H4 (cell line): ENCODE results near the gene TRIM65. TPM values are rescaled to one million over a fixed set of nuclear protein-coding genes. Genes with fewer than 3 reads are reported as not detected.

Experiments
- total RNA-seq: library from RNA; depleted of rRNA; stranded (reverse); fragments of >200 nt; shearing (Covaris generic); gene quantifications from 2 replicates; pipeline ENCODE4 v1.2.3, GENCODE V29; 2014; rRNA removed

The TRIM65 gene
- total RNA-seq, 1 experiment from 2014 or later = 10.5 TPM

Other genes with a start within 250 kb of the TRIM65 start
- gene RECQL5, start 229.8 kb downstream of the TRIM65 start, total RNA-seq = 6.4 and 14.3 TPM in 2 replicates
- 107 and 135 TPM in 2 replicates for gene SAP30BP, start 229.6 kb downstream of the TRIM65 start, total RNA-seq
- gene ITGB4, start 175.5 kb downstream of the TRIM65 start, total RNA-seq = 0.15 and 0.35 TPM in 2 replicates
- gene GALK1, start 131.8 kb downstream of the TRIM65 start, total RNA-seq = 46.3 and 51.7 TPM in 2 replicates
- 24.0 and 29.6 TPM in 2 replicates for gene UNK, start 112.1 kb downstream of the TRIM65 start, total RNA-seq
- 1.9 and 2.9 TPM in 2 replicates for gene UNC13D, start 52.5 kb downstream of the TRIM65 start, total RNA-seq
- gene WBP2, start 41.6 kb downstream of the TRIM65 start, total RNA-seq = 14.8 and 26.3 TPM in 2 replicates
- gene TRIM47, start 18.4 kb downstream of the TRIM65 start, total RNA-seq = 12.9 and 13.5 TPM in 2 replicates
- gene MRPL38, start 7.9 kb upstream of the TRIM65 start, total RNA-seq = 39.1 and 54.0 TPM in 2 replicates
- 11.2 and 11.8 TPM in 2 replicates for gene FBF1, start 44.1 kb upstream of the TRIM65 start, total RNA-seq
- gene ACOX1, start 82.2 kb upstream of the TRIM65 start, total RNA-seq = 30.0 and 31.5 TPM in 2 replicates
- 18.1 and 28.2 TPM in 2 replicates for gene TEN1, start 82.3 kb upstream of the TRIM65 start, total RNA-seq
- 0.49 and 1.9 TPM in 2 replicates for gene CDK3, start 103.9 kb upstream of the TRIM65 start, total RNA-seq
- gene EVPL, start 130.4 kb upstream of the TRIM65 start, total RNA-seq = not detected in 2 replicates
- gene SRP68, start 175.6 kb upstream of the TRIM65 start, total RNA-seq = 37.3 and 39.7 TPM in 2 replicates
- gene GALR2, start 177.8 kb upstream of the TRIM65 start, total RNA-seq = 0.14 TPM in 1 of 2 replicates, not detected in the other
- not detected in 2 replicates for gene ZACN, start 182.2 kb upstream of the TRIM65 start, total RNA-seq
- 51.4 and 51.5 TPM in 2 replicates for gene EXOC7, start 206.8 kb upstream of the TRIM65 start, total RNA-seq
- not detected in 2 replicates for gene FOXJ1, start 244.3 kb upstream of the TRIM65 start, total RNA-seq